GM18858 (cell line): ENCODE measurements around the gene KCNK16.

ENCODE experiments used
- ATAC-seq: cut with Tn5 transposase; IDR thresholded peaks from one replicate; pipeline ENCODE4 v1.9.1; 2021; ENCODE audit not compliant: unreplicated experiment

Gene KCNK16

GRCh38 chr6:39322306-39322850 lies at the start of gene KCNK16:
KCNK16 (minus strand) TSS chr6:39322702; CDS start chr6:39322540, 162 bp downstream.
- ATAC-seq = no peak

DNA sequence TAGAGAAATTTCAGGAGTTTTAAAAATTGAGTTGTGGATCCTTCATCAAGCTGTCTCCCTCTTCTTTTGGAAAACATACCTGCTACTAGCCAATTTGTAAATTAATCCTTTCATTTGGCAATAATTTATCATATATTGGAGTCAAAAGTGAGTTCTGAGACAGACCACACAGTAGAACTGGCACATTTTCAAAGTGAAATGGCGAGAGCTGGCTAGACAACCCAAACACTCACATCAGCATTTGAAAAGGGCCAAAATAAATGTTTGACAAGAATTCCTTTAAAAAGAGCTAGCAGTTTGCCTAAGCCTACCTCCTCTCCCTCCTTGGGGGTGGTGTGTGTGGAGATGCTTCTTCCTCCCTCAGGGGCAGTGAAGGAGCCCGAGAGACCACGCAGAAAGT lies 47.9 kb upstream of the KCNK16 start:
- no peak for ATAC-seq

GRCh38 chr6:39369987-39370386 lies 47.5 kb upstream of the KCNK16 start:
- ATAC-seq = no peak

DNA sequence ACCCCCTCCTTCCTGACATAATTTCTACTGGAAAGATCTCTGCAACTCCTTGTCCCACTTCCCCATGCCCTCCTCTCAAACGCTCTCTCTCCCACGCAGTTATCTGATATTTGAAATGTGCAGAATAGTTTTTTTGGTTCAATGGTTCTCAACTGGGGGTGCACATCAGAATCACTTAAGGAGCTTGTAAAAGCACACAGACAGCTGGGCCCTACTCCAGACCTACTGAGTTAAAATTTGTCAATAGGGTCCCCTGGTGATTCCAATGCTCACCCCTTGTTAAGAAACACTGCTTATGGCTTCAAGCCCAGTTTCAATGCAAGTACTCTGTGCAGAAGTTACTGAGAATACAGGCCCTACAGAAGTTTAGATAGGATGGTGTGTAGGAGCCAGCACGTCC lies 45.2 kb upstream of the KCNK16 start:
- no peak for ATAC-seq

- no peak for ATAC-seq
These were observed 44.6 kb upstream of the KCNK16 start for GRCh38 chr6:39366931-39367618.

GRCh38 chr6:39365281-39366074 lies 43.0 kb upstream of the KCNK16 start:
- no peak for ATAC-seq

GRCh38 chr6:39363280-39363679 lies 40.8 kb upstream of the KCNK16 start:
- no peak for ATAC-seq

DNA sequence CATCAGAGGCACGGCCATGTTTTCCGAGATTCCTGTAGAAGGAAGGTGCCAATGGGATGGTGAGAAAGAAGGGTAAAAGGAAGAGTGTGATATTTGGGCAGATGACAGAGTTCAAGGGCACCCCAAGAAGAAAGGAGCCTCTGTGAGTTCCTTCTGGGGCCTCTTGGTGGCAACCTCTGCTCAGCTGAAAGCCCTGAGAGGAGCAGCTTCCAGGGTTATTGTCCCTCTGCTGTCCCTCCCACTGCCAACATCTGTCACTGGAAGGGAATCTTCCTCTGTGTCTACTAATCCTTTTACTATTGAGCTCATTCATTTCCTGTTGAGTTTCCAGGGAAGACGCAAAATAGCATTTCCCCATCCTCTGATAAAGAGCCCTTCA lies 40.0 kb upstream of the KCNK16 start:
- no peak for ATAC-seq

- ATAC-seq = no peak
These were observed 39.4 kb upstream of the KCNK16 start for GRCh38 chr6:39361657-39362486.

DNA sequence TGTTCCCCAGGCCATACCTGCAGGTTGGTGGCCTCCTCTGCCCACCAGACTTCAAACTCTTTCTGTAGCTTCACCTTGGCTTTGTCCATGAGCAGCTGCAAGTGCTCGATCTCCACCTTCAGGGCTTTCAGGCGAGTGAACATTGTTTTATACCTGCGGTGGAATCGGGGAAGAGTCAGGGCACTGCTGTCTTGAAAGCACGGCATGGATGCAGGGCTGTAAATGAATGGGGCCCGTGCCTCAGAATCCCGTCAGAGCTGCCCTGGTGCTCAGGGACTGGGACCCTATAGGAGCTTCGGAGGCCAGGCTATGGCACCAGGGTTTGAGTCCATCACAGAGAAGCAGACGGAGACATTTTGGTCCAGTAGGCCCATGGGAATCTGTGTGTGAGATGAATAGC lies 37.9 kb upstream of the KCNK16 start:
- no peak for ATAC-seq

DNA sequence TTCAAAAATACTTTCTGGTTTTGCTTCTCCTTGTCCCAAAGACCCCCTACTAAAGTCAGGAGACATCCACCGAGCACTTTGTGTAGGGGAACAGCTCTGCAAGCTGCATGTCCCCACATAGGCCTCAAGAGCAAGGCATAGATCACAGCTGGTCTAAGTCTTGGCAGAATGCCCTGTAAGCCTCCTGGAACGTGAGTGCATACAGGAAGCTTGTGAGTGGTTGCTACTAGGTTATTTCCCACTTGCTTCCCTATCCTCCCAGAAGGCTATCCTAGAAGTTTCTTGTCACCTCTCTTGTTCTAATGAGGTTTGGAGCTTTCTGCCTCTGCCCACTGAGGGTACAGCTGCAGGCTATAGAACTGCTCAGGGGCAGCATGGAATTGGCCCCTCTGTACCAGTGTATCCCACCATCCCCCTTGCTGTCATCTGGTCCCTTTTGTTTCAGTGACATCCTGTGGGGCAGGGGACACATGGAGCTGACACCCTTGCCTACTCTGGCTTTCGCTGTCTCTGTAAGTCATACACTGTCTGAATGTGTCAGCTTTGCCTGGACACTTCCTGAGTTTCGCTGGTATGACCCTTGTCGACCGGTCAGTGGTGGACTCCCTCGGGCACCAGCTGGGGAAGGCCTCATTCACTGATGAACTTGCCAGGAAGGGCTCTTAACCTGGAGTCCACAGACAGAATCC lies 35.6 kb upstream of the KCNK16 start:
- ATAC-seq = no peak

DNA sequence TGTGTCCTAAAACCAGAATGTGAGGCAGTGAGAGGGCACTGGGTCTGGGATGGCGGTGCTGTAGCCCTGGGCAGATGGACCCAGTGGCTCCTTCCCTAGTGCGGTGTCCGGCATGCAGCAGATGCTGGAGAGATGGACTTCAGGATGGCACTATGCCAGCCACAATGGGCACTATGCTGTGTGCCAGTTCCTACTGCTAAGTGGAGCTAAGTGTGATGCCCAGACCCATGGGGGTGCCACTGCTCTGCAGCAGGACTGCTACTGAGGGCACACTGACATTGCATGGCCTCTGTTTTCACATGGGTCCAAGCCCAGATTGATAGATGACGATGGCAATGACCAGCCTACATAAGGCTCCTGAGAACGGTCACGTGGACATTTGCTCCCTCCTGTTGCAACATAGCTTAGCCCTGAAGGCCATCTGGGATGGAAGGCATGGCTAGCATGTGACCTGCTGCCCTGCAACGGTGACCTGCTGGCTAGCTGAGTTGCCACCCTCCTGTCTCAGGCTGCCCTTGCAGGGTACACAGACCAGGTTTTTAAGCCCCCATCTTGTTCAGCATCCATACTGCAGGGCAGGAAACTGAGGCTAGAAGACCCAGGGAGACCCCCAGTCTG lies 31.3 kb upstream of the KCNK16 start:
- no peak for ATAC-seq

GRCh38 chr6:39350723-39351505 lies 28.4 kb upstream of the KCNK16 start:
- ATAC-seq = no peak

GRCh38 chr6:39348740-39349139 lies 26.2 kb upstream of the KCNK16 start:
- no peak for ATAC-seq

DNA sequence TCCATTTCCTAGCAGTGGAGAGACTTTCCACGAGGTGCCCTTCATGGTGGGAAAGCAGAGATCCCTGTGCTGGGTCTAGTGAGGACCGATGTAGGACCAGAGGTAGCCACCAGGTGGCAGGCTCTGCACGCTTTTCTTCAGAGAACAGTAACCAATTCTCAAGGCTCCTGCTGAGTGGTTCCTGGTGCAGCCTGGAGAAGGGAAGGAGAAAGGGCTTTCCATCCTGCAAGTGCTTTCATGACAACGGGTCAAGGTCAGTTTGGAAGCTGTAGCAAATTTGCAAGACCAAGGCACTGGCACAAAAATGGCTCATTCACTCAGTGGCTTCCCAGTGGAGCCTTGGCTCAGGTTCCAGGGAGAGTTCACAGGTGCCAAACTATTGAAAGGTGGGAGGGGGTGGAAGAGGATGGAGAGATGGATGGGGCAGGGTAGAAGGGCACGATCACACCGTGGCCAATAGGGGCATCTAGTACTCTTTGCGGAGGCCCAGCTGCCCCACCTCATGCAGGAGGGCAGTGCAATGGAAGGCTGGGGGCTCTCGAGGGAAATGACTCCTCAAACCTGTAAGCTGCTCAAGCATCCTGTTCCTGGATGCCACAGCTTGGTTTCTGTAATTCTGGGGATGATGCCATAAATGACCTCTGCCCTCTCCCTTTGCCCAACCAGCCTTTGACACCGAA lies 25.5 kb upstream of the KCNK16 start:
- no peak for ATAC-seq

- no peak for ATAC-seq
These were observed 24.7 kb upstream of the KCNK16 start for GRCh38 chr6:39347206-39347605.

DNA sequence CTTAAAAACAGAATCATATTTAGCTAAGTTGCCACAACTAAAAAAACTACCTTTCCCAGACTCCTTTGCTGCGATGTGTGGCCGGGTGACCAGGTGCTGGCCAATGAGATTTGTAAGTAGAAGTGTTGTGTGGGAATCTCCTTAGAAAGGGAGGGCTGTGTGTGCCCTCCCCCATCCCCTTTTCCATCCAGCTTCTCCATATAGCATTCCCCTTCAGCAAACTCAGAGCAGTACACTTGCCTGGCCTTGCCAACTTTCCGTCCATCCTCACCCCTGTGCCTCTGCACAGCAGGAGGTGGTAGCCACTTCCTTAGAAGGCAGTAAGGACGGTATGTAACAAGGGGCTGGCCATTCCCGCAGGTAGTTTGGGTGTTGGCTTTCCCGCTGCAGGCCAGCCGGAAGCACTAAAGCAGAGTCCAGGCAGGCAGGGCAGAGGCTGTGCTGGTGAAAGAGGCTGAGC lies 22.3 kb upstream of the KCNK16 start:
- ATAC-seq = no peak

- no peak for ATAC-seq
These were observed 20.9 kb upstream of the KCNK16 start for GRCh38 chr6:39343396-39343870.
